KMS-11 (cell line): ENCODE data around the gene CCSAP.
"Not testable (repeated sequence)": the region's sequence is repeated elsewhere in the genome, so short reads cannot be mapped to it uniquely, and the experiment has no call there.

ENCODE experiments used
- H2AFZ ChIP-seq: fragments of 200-600 bp; sonication (generic); 2 replicates; pipeline ENCODE4 v1.6.1; 2016; ENCODE audit warnings: antibody characterized with exemption, mixed run types, low read depth
- H3K27ac ChIP-seq: fragments of 200-600 bp; sonication (generic); 2 replicates; pipeline ENCODE4 v1.6.1; 2016; ENCODE audit warnings: mild to moderate bottlenecking, mixed run types
- H3K27me3 ChIP-seq: fragments of 200-600 bp; sonication (generic); 2 replicates; pipeline ENCODE4 v1.6.1; 2017; ENCODE audit warnings: mild to moderate bottlenecking, low read depth, mixed run types, moderate library complexity; ENCODE audit not compliant: insufficient read depth
- H3K36me3 ChIP-seq: fragments of 200-600 bp; sonication (generic); 2 replicates; pipeline ENCODE4 v1.6.1; 2017; ENCODE audit warnings: mild to moderate bottlenecking, mixed run types; ENCODE audit not compliant: insufficient read depth
- H3K4me1 ChIP-seq: fragments of 200-600 bp; sonication (generic); 2 replicates; pipeline ENCODE4 v1.6.1; 2016; ENCODE audit warnings: mild to moderate bottlenecking, low read depth, mixed run types; ENCODE audit not compliant: poor library complexity, severe bottlenecking
- H3K4me2 ChIP-seq: fragments of 200-600 bp; sonication (generic); 2 replicates; pipeline ENCODE4 v1.7.0; 2016; ENCODE audit warnings: mild to moderate bottlenecking, mixed run types
- H3K4me3 ChIP-seq: fragments of 200-600 bp; sonication (generic); IDR thresholded peaks from 2 replicates; pipeline ENCODE4 v1.6.1; 2017; ENCODE audit warnings: low read depth, low read length, mixed read lengths; ENCODE audit not compliant: insufficient read depth
- H3K79me2 ChIP-seq: fragments of 200-600 bp; sonication (generic); 2 replicates; pipeline ENCODE4 v1.6.1; 2016; ENCODE audit warnings: low read depth, mixed run types; ENCODE audit not compliant: insufficient read depth
- H3K9ac ChIP-seq: fragments of 200-600 bp; sonication (generic); 2 replicates; pipeline ENCODE4 v1.6.1; 2016; ENCODE audit warnings: mild to moderate bottlenecking, mixed run types
- H4K20me1 ChIP-seq: fragments of 200-600 bp; sonication (generic); 2 replicates; pipeline ENCODE4 v1.6.1; 2016; ENCODE audit warnings: mild to moderate bottlenecking, mixed run types; ENCODE audit not compliant: insufficient read depth
- TF ChIP-seq, protein P1 (sequence below): fragments of 200-600 bp; sonication (generic); conservative IDR thresholded peaks from 2 replicates; pipeline ENCODE4 v1.6.1; 2017; ENCODE audit warnings: low read depth, mild to moderate bottlenecking, antibody characterized with exemption, low read length, moderate library complexity, mixed read lengths

Gene CCSAP

DNA sequence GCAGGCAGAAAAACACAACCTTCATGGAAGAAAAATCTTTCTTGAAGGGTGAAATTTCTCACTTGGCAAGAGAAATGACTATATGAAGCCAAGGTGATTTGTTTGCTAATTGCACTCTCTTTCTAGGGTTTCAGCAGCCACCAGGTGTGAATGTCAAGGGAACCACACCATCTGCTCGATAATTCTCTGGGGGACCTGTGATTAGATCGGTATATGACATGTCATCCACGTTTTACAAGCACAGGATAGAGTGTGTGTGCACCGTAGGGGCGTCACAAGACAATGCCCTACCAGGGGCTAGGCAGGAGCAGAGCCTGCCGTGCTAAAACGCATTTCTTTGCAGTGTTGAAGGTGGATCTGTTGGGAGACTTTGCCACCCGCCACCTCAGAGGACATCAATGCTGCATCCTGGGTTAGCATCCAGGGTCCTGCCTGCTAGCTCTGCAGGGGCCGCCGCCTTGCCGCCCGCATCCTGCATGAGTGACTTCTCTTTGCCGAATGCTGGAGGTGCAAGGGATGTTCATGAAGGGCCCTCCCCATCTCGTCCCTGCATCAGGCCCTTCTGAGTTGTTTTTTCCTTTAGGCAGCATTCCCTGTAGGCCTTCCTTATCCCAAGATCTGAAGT, 37.8 kb upstream of the CCSAP start:
- H2AFZ ChIP-seq = no peak overlapping the region
- H3K4me2 ChIP-seq = no peak overlapping the region
- H3K27ac ChIP-seq = no peak overlapping the region
- no peaks in the 10 kb centered on the region for H3K79me2 ChIP-seq
- no peak overlapping the region for H3K9ac ChIP-seq
- no peak overlapping the region for H3K4me3 ChIP-seq
- TF ChIP-seq, protein P1, sequence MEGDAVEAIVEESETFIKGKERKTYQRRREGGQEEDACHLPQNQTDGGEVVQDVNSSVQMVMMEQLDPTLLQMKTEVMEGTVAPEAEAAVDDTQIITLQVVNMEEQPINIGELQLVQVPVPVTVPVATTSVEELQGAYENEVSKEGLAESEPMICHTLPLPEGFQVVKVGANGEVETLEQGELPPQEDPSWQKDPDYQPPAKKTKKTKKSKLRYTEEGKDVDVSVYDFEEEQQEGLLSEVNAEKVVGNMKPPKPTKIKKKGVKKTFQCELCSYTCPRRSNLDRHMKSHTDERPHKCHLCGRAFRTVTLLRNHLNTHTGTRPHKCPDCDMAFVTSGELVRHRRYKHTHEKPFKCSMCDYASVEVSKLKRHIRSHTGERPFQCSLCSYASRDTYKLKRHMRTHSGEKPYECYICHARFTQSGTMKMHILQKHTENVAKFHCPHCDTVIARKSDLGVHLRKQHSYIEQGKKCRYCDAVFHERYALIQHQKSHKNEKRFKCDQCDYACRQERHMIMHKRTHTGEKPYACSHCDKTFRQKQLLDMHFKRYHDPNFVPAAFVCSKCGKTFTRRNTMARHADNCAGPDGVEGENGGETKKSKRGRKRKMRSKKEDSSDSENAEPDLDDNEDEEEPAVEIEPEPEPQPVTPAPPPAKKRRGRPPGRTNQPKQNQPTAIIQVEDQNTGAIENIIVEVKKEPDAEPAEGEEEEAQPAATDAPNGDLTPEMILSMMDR = no peak
- no peaks in the 10 kb centered on the region for H3K4me1 ChIP-seq
- no peaks in the 10 kb centered on the region for H3K36me3 ChIP-seq
- H4K20me1 ChIP-seq = no peaks in the 10 kb centered on the region
- H3K27me3 ChIP-seq = no peaks in the 10 kb centered on the region

DNA sequence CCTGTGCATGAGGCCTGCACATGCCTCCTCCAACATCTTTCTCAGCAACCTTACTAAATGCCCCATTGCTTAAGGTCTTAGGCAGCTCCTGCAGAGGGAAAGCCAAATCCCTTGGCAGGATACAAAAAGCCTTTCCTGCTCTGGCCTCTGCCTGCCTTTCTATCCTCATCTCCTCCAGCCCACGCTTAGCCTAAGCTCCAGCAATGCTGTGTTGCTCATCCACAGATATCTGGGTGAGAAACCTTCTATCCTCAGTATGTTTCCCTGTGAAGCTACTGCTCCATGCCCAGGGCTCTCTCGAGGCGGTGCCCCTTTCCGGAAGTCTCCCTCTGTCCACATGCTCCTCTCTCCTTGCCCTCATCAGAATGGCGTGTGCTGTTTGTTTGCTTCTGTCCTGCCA, 37.0 kb upstream of the CCSAP start:
- H3K79me2 ChIP-seq = no peaks in the 10 kb centered on the region
- no peaks in the 10 kb centered on the region for H3K4me1 ChIP-seq
- H3K36me3 ChIP-seq = no peaks in the 10 kb centered on the region
- H3K27me3 ChIP-seq = no peaks in the 10 kb centered on the region
- H3K27ac ChIP-seq = no peak overlapping the region
- no peaks in the 10 kb centered on the region for H4K20me1 ChIP-seq
- H3K4me3 ChIP-seq = no peak overlapping the region
- TF ChIP-seq, protein P1 = no peak
- H3K9ac ChIP-seq = no peak overlapping the region
- no peak overlapping the region for H3K4me2 ChIP-seq
- no peak overlapping the region for H2AFZ ChIP-seq

DNA sequence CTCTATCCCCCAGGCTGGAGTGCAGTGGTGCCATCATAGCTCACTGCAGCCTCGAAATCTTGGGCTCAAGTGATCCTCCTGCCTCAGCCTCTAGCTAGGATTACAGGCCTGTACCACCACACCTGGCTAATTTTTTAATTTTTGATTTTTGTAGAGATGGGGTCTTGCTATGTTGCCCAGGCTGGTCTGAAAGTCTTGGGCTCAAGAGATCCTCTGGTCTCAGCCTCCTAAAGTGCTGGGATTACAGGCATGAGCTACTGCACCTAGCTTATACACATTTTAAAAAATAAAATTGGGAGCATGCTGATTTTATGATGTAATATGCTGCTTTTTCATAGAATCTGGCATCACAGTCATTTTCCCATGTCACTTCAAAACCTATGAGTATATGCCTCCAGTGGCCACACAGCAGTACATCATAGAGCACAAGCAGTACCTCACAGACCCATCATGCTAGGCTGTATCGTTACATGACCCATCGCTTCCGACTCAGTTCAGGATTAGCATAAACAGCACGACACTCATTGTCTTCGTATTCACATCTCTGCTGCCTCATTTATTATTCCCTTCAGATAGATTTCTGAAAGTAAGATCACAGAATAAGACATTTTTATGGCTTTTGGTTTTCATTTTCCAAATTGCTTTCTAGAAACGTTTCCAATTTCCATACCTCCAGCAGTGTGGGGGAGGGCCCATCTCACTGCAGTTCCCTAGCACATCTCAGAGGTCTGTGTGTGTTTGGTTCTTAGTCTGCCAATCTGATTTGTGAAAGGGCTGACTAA, 35.9 kb upstream of the CCSAP start:
- no peaks in the 10 kb centered on the region for H3K27me3 ChIP-seq

DNA sequence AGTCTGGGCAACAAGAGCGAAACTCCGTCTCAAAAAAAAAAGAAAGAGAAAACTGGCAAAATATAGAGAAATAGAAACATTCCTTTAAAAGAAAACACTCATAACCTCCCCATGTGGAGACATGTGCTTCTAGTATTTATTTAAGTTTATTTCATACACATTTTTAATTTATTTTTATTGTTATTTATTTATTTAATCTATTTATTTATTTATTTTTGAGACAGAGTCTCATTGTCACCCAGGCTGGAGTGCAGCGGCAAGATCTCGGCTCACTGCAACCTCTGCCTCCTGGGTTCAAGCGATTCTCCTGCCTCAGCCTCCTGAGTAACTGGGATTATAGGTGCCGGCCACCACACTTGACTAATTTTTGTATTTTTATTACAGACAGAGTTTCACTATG, 35.2 kb upstream of the CCSAP start:
- H3K79me2 ChIP-seq, H3K4me3 ChIP-seq, H2AFZ ChIP-seq, H3K4me2 ChIP-seq, H3K4me1 ChIP-seq, H3K9ac ChIP-seq, H3K36me3 ChIP-seq, H3K27me3 ChIP-seq, H4K20me1 ChIP-seq, H3K27ac ChIP-seq: not testable (repeated sequence)

More for the DNA sequence above, 35.9 kb upstream of the CCSAP start:
- H4K20me1 ChIP-seq = no peaks in the 10 kb centered on the region
- H3K4me3 ChIP-seq = no peak overlapping the region
- H2AFZ ChIP-seq = no peak overlapping the region
- H3K36me3 ChIP-seq = no peaks in the 10 kb centered on the region
- TF ChIP-seq, protein P1 = no peak
- H3K4me1 ChIP-seq = no peaks in the 10 kb centered on the region
- H3K4me2 ChIP-seq = no peak overlapping the region
- no peaks in the 10 kb centered on the region for H3K79me2 ChIP-seq
- no peak overlapping the region for H3K27ac ChIP-seq
- H3K9ac ChIP-seq = no peak overlapping the region

DNA sequence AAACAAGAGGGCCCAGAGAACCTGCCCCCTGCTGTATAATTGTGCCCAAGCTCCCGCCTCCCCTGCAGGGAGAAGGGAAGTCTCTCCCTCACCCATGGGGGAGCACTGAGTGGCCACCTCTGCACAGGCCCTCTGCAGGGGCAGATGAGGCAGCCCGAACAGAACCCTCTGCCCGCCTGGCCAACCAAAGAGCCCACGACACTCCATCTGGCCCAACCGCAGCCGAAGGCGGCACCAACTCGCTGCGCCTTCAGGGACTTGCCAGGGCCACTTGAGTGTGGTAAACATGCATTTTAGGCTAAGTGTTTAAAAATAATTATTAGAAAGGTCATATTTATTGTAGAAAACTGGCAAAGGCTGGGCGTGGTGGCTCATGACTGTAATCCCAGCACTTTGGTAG, 34.6 kb upstream of the CCSAP start:
- no peak overlapping the region for H2AFZ ChIP-seq
- H3K79me2 ChIP-seq = no peaks in the 10 kb centered on the region
- TF ChIP-seq, protein P1 = no peak
- H3K4me3 ChIP-seq = no peak overlapping the region
- no peaks in the 10 kb centered on the region for H3K36me3 ChIP-seq
- H3K4me1 ChIP-seq = no peaks in the 10 kb centered on the region
- no peak overlapping the region for H3K4me2 ChIP-seq
- H3K9ac ChIP-seq = no peak overlapping the region
- H3K27me3 ChIP-seq = no peaks in the 10 kb centered on the region; the same call in 1 of the 2 replicates
- H3K27ac ChIP-seq = no peak overlapping the region
- H4K20me1 ChIP-seq = no peaks in the 10 kb centered on the region
